HUES48 (cell line): ENCODE measurements around the gene CTNNA3.

ENCODE experiments used
- H3K27ac ChIP-seq: one replicate; pipeline ENCODE4 v1.7.0; 2013; ENCODE audit warnings: low read depth, low read length, inconsistent platforms
- H3K27me3 ChIP-seq: 2 replicates; pipeline ENCODE4 v1.6.1; 2013; ENCODE audit warnings: mild to moderate bottlenecking, low read length; ENCODE audit not compliant: control insufficient read depth, insufficient read depth
- H3K36me3 ChIP-seq: 2 replicates; pipeline ENCODE4 v1.6.1; 2013; ENCODE audit warnings: low read length; ENCODE audit not compliant: control insufficient read depth, insufficient read depth
- H3K4me1 ChIP-seq: 2 replicates; pipeline ENCODE4 v1.6.1; 2013; ENCODE audit warnings: mild to moderate bottlenecking, low read length; ENCODE audit not compliant: control insufficient read depth, insufficient read depth
- H3K4me3 ChIP-seq: 2 replicates; pipeline ENCODE4 v1.5.1; 2013; ENCODE audit warnings: mild to moderate bottlenecking, low read depth, low read length
- H3K9ac ChIP-seq: 2 replicates; pipeline ENCODE4 v1.6.1; 2013; ENCODE audit warnings: mild to moderate bottlenecking, low read depth, low read length, moderate library complexity
- H3K9me3 ChIP-seq: 2 replicates; pipeline ENCODE4 v1.6.1; 2013; ENCODE audit warnings: low read length; ENCODE audit not compliant: control insufficient read depth, insufficient read depth

The CTNNA3 gene

GRCh38 chr10:67119651-67120050 lies 576.3 kb downstream of the CTNNA3 start:
- H3K27ac ChIP-seq: no peak overlapping the region
- H3K27me3 ChIP-seq: no peaks in the 10 kb centered on the region
- no peak overlapping the region for H3K4me3 ChIP-seq
- H3K9me3 ChIP-seq: no peaks in the 10 kb centered on the region
- H3K4me1 ChIP-seq: peaks cover 4% of the 10 kb centered on the region
- H3K9ac ChIP-seq: no peak overlapping the region
- no peaks in the 10 kb centered on the region for H3K36me3 ChIP-seq

GRCh38 chr10:67115972-67116371 lies 580.0 kb downstream of the CTNNA3 start:
- Histone ChIP-seq H3K27ac (no peak overlapping the region), H3K27me3 (no peaks in the 10 kb centered on the region), H3K36me3 (no peaks in the 10 kb centered on the region), H3K4me3 (no peak overlapping the region), H3K9ac (no peak overlapping the region), H3K9me3 (no peaks in the 10 kb centered on the region), H3K4me1 (no peaks in the 10 kb centered on the region)

- H3K9me3 ChIP-seq: no peaks in the 10 kb centered on the region
- no peaks in the 10 kb centered on the region for H3K4me1 ChIP-seq
- H3K36me3 ChIP-seq: no peaks in the 10 kb centered on the region
- H3K4me3 ChIP-seq: no peak overlapping the region
- no peaks in the 10 kb centered on the region for H3K27me3 ChIP-seq
- H3K27ac ChIP-seq: no peak overlapping the region
- H3K9ac ChIP-seq: no peak overlapping the region
Observed at GRCh38 chr10:67114945-67115344, 581.0 kb downstream of the CTNNA3 start.

- no peak overlapping the region for H3K27ac ChIP-seq
- H3K36me3 ChIP-seq: no peaks in the 10 kb centered on the region
- H3K4me3 ChIP-seq: no peak overlapping the region
- no peaks in the 10 kb centered on the region for H3K4me1 ChIP-seq
- no peak overlapping the region for H3K9ac ChIP-seq
- H3K9me3 ChIP-seq: no peaks in the 10 kb centered on the region
- H3K27me3 ChIP-seq: no peaks in the 10 kb centered on the region
Observed at GRCh38 chr10:67112765-67113164, 583.2 kb downstream of the CTNNA3 start.

GRCh38 chr10:67110286-67110685 lies 585.7 kb downstream of the CTNNA3 start:
- H3K4me3 ChIP-seq: no peak overlapping the region
- H3K36me3 ChIP-seq: no peaks in the 10 kb centered on the region
- H3K4me1 ChIP-seq: no peaks in the 10 kb centered on the region
- no peaks in the 10 kb centered on the region for H3K9me3 ChIP-seq
- H3K27ac ChIP-seq: no peak overlapping the region
- H3K9ac ChIP-seq: no peak overlapping the region
- no peaks in the 10 kb centered on the region for H3K27me3 ChIP-seq

GRCh38 chr10:67107670-67108069 lies 588.3 kb downstream of the CTNNA3 start:
- Histone ChIP-seq H3K4me3 (no peak overlapping the region), H3K27me3 (no peaks in the 10 kb centered on the region), H3K9ac (no peak overlapping the region), H3K27ac (no peak overlapping the region), H3K4me1 (no peaks in the 10 kb centered on the region), H3K36me3 (no peaks in the 10 kb centered on the region), H3K9me3 (no peaks in the 10 kb centered on the region)

GRCh38 chr10:67100951-67101350 lies 595.0 kb downstream of the CTNNA3 start:
- Histone ChIP-seq H3K4me1 (peaks cover 33% of the 10 kb centered on the region), H3K9ac (no peak overlapping the region), H3K36me3 (no peaks in the 10 kb centered on the region), H3K27ac (no peak overlapping the region), H3K27me3 (no peaks in the 10 kb centered on the region), H3K4me3 (no peak overlapping the region), H3K9me3 (no peaks in the 10 kb centered on the region)

- peak overlapping the region; percentile 10; the same call in 1 of the 2 replicates for H3K9ac ChIP-seq
- H3K36me3 ChIP-seq: no peaks in the 10 kb centered on the region
- H3K4me3 ChIP-seq: peak overlapping the region; percentile 31; the same call in 1 of the 2 replicates
- H3K27ac ChIP-seq: peak overlapping the region; percentile 61
- no peaks in the 10 kb centered on the region for H3K27me3 ChIP-seq
- H3K4me1 ChIP-seq: peaks cover 33% of the 10 kb centered on the region
- H3K9me3 ChIP-seq: no peaks in the 10 kb centered on the region
Observed at GRCh38 chr10:67098461-67098860, 597.5 kb downstream of the CTNNA3 start.

- no peak overlapping the region for H3K9ac ChIP-seq
Observed at GRCh38 chr10:67095531-67095930, 600.5 kb downstream of the CTNNA3 start.

GRCh38 chr10:67088036-67088435 lies 608.0 kb downstream of the CTNNA3 start:
- Histone ChIP-seq H3K9ac (no peak overlapping the region), H3K36me3 (no peaks in the 10 kb centered on the region), H3K4me3 (no peak overlapping the region), H3K9me3 (no peaks in the 10 kb centered on the region), H3K27me3 (no peaks in the 10 kb centered on the region), H3K4me1 (no peaks in the 10 kb centered on the region), H3K27ac (no peak overlapping the region)

More at GRCh38 chr10:67095531-67095930, 600.5 kb downstream of the CTNNA3 start:
- Histone ChIP-seq H3K27me3 (no peaks in the 10 kb centered on the region), H3K36me3 (no peaks in the 10 kb centered on the region), H3K27ac (no peak overlapping the region), H3K9me3 (no peaks in the 10 kb centered on the region), H3K4me3 (no peak overlapping the region), H3K4me1 (peaks cover 31% of the 10 kb centered on the region)

- Histone ChIP-seq H3K9me3 (no peaks in the 10 kb centered on the region), H3K4me1 (no peaks in the 10 kb centered on the region), H3K27me3 (no peaks in the 10 kb centered on the region), H3K36me3 (no peaks in the 10 kb centered on the region), H3K9ac (no peak overlapping the region), H3K27ac (no peak overlapping the region), H3K4me3 (no peak overlapping the region)
Observed at GRCh38 chr10:67087135-67087425, 608.9 kb downstream of the CTNNA3 start.
